Measurements from ENCODE around the gene C6orf136. TPM values are rescaled to one million over a fixed set of nuclear protein-coding genes. Genes with fewer than 3 reads are reported as not detected.

C6orf136 gene
- total and polyA plus RNA-seq, 4 donors = 2.0 to 12.0 (median 9.8) TPM

DNA sequence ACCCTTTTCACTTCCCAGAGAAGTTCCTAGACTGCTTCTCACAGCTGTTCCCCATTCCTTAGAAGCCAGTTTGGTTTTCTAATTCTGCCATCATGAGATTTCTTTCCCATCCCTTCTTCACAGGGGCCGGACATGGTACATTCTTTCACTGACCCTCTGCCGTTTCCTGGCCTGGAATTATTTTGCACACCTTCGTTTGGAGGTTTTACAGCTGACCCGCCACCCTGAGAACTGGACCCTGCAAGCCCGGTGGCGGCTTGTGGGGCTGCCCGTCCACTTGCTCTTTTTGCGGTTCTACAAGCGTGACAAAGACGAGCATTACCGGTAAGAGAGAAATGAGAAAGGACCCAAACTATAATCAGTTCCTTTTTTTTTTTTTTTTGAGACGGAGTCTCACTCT is 4.2 kb downstream of the C6orf136 start:
- 94% methylated on average over 12 of the region's 12 CpGs for WGBS
- H3K9me3 ChIP-seq (ENCODE audit: control insufficient read depth in 4 of 4, low read length in 3 of 4) = no peaks in the 10 kb centered on the region
- H3K36me3 ChIP-seq (ENCODE audit: control insufficient read depth in 4 of 4, insufficient read depth in 3 of 4, low read depth in 1 of 4, low read length in 3 of 4) = peaks cover 4 to 46% (median 37%) of the 10 kb centered on the region in 4 donors
- no peak overlapping the region for H3K27ac ChIP-seq (ENCODE audit: low read depth in 1 of 2, low read length in 2 of 2)
- peaks cover 2 to 22% (median 15%) of the 10 kb centered on the region in 4 donors for H3K4me1 ChIP-seq (ENCODE audit: control insufficient read depth in 4 of 4, insufficient read depth in 4 of 4, low read length in 3 of 4)
- TF ChIP-seq JUND (IDR thresholded peaks at IDR 0.05) (no peak), TAF1 (conservative IDR thresholded peaks at IDR 0.05) (no peak), FOXA2 (IDR thresholded peaks at IDR 0.05) (no peak), YY1 (IDR thresholded peaks at IDR 0.05) (no peak), SP1 (IDR thresholded peaks at IDR 0.05) (no peak), NR2F2 (IDR thresholded peaks at IDR 0.05) (no peak), RXRA (IDR thresholded peaks at IDR 0.05) (no peak), EGR1 (IDR thresholded peaks at IDR 0.05; ENCODE audit: low read depth in 2 of 2) (no peak), HNF4G (IDR thresholded peaks at IDR 0.05) (no peak), HNF4A (conservative IDR thresholded peaks at IDR 0.05) (no peak), RAD21 (IDR thresholded peaks at IDR 0.05) (no peak), FOXA1 (IDR thresholded peaks at IDR 0.05) (no peak), GABPA (IDR thresholded peaks at IDR 0.05 in 1 of 2, conservative IDR thresholded peaks at IDR 0.05 in 1 of 2) (no peak)
- TF ChIP-seq, protein P1, sequence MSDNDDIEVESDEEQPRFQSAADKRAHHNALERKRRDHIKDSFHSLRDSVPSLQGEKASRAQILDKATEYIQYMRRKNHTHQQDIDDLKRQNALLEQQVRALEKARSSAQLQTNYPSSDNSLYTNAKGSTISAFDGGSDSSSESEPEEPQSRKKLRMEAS (IDR thresholded peaks at IDR 0.05) = no peak
- TF ChIP-seq, protein P2, sequence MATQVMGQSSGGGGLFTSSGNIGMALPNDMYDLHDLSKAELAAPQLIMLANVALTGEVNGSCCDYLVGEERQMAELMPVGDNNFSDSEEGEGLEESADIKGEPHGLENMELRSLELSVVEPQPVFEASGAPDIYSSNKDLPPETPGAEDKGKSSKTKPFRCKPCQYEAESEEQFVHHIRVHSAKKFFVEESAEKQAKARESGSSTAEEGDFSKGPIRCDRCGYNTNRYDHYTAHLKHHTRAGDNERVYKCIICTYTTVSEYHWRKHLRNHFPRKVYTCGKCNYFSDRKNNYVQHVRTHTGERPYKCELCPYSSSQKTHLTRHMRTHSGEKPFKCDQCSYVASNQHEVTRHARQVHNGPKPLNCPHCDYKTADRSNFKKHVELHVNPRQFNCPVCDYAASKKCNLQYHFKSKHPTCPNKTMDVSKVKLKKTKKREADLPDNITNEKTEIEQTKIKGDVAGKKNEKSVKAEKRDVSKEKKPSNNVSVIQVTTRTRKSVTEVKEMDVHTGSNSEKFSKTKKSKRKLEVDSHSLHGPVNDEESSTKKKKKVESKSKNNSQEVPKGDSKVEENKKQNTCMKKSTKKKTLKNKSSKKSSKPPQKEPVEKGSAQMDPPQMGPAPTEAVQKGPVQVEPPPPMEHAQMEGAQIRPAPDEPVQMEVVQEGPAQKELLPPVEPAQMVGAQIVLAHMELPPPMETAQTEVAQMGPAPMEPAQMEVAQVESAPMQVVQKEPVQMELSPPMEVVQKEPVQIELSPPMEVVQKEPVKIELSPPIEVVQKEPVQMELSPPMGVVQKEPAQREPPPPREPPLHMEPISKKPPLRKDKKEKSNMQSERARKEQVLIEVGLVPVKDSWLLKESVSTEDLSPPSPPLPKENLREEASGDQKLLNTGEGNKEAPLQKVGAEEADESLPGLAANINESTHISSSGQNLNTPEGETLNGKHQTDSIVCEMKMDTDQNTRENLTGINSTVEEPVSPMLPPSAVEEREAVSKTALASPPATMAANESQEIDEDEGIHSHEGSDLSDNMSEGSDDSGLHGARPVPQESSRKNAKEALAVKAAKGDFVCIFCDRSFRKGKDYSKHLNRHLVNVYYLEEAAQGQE (IDR thresholded peaks at IDR 0.05) = no peak
- TF ChIP-seq, protein P3, sequence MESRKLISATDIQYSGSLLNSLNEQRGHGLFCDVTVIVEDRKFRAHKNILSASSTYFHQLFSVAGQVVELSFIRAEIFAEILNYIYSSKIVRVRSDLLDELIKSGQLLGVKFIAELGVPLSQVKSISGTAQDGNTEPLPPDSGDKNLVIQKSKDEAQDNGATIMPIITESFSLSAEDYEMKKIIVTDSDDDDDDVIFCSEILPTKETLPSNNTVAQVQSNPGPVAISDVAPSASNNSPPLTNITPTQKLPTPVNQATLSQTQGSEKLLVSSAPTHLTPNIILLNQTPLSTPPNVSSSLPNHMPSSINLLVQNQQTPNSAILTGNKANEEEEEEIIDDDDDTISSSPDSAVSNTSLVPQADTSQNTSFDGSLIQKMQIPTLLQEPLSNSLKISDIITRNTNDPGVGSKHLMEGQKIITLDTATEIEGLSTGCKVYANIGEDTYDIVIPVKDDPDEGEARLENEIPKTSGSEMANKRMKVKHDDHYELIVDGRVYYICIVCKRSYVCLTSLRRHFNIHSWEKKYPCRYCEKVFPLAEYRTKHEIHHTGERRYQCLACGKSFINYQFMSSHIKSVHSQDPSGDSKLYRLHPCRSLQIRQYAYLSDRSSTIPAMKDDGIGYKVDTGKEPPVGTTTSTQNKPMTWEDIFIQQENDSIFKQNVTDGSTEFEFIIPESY (IDR thresholded peaks at IDR 0.05) = no peak
- TF ChIP-seq, protein P4, sequence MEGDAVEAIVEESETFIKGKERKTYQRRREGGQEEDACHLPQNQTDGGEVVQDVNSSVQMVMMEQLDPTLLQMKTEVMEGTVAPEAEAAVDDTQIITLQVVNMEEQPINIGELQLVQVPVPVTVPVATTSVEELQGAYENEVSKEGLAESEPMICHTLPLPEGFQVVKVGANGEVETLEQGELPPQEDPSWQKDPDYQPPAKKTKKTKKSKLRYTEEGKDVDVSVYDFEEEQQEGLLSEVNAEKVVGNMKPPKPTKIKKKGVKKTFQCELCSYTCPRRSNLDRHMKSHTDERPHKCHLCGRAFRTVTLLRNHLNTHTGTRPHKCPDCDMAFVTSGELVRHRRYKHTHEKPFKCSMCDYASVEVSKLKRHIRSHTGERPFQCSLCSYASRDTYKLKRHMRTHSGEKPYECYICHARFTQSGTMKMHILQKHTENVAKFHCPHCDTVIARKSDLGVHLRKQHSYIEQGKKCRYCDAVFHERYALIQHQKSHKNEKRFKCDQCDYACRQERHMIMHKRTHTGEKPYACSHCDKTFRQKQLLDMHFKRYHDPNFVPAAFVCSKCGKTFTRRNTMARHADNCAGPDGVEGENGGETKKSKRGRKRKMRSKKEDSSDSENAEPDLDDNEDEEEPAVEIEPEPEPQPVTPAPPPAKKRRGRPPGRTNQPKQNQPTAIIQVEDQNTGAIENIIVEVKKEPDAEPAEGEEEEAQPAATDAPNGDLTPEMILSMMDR (IDR thresholded peaks at IDR 0.05; ENCODE audit: low read depth, low read length, missing input control) = no peak
- TF ChIP-seq, protein P5, sequence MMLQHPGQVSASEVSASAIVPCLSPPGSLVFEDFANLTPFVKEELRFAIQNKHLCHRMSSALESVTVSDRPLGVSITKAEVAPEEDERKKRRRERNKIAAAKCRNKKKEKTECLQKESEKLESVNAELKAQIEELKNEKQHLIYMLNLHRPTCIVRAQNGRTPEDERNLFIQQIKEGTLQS (IDR thresholded peaks at IDR 0.05) = no peak
- H3K27me3 ChIP-seq (ENCODE audit: control insufficient read depth in 4 of 4, insufficient read depth in 4 of 4, low read length in 3 of 4) = no peaks in the 10 kb centered on the region
- H3K4me3 ChIP-seq (ENCODE audit: low read depth in 1 of 3, low read length in 3 of 3) = no peak overlapping the region
- no peak for DNase-seq (ENCODE audit: low spot score)
- H3K9ac ChIP-seq (ENCODE audit: low read depth in 1 of 2, low read length in 2 of 2) = no peak overlapping the region
